B cell (primary cell): ENCODE data around the gene CDK6. TPM values are rescaled to one million over a fixed set of nuclear protein-coding genes. Genes with fewer than 3 reads are reported as not detected.

Experiments used
- ATAC-seq: fragments of 200-7000 bp; cut with Tn5 transposase; one replicate; pipeline ENCODE4 v1.10.0; 2021; ENCODE audit warnings: low read depth, mild to moderate bottlenecking, moderate number of reproducible peaks, moderate library complexity
- CTCF ChIA-PET: fragments of 350-600 bp; sonication (Branson Sonifier 250); formaldehyde crosslinking; loops from one replicate; lab custom pipeline; 2021; ENCODE audit warnings: antibody characterized with exemption, inconsistent platforms; lab: Charles Lee
- POLR2A ChIA-PET: fragments of 350-600 bp; sonication (Branson Sonifier 250); formaldehyde crosslinking; loops from one replicate; lab custom pipeline; 2021; ENCODE audit warnings: antibody characterized with exemption; lab: Charles Lee
- DNase-seq: peaks from one replicate; pipeline ENCODE4 v3.0.0; 2013
- H2AFZ ChIP-seq: 2 replicates; pipeline ENCODE4 v1.6.1; 2012; ENCODE audit warnings: mild to moderate bottlenecking, low read depth, low read length; ENCODE audit not compliant: insufficient read depth, poor library complexity, severe bottlenecking
- H3K27ac ChIP-seq, 2 donors: 1 replicate in 1 of 2; 2 replicates in 1 of 2; pipeline ENCODE4 v1.5.1; 2012 to 2013; ENCODE audit warnings: low read length in 2 of 2, mild to moderate bottlenecking in 2 of 2, moderate library complexity in 1 of 2
- H3K27me3 ChIP-seq, 4 experiments: fragments of 200-600 bp in 1 of 4; sonication (generic) in 1 of 4; replicated peaks in 1 of 4; 1 replicate in 2 of 4; 2 replicates in 2 of 4; pipeline versions ENCODE4 v1.6.1 to v1.7.0; 2013 to 2016; ENCODE audit warnings: low read length in 3 of 4, mild to moderate bottlenecking in 2 of 4, mixed read lengths in 1 of 4, moderate library complexity in 1 of 4; ENCODE audit not compliant: insufficient read depth in 4 of 4, control insufficient read depth in 3 of 4; ENCODE audit errors: control extremely low read depth in 1 of 4
- H3K36me3 ChIP-seq, 2 experiments: replicated peaks in 1 of 2; 1 replicate in 1 of 2; 2 replicates in 1 of 2; pipeline versions ENCODE4 v1.6.1 to v1.7.1; 2013; ENCODE audit warnings: low read length in 1 of 2; ENCODE audit not compliant: insufficient read depth in 2 of 2, control insufficient read depth in 1 of 2; ENCODE audit errors: control extremely low read depth in 1 of 2, extremely low read depth in 1 of 2
- H3K4me1 ChIP-seq, 2 donors: fragments of 200-600 bp in 1 of 2; sonication (generic) in 1 of 2; 1 replicate in 1 of 2; 2 replicates in 1 of 2; pipeline versions ENCODE4 v1.5.1 to v1.6.1; 2013 to 2017; ENCODE audit warnings: low read length in 2 of 2; ENCODE audit not compliant: control insufficient read depth in 2 of 2, insufficient read depth in 2 of 2
- H3K4me2 ChIP-seq: replicated peaks from 2 replicates; pipeline ENCODE3; 2012; ENCODE audit warnings: mild to moderate bottlenecking, low read depth, low read length; ENCODE audit not compliant: poor library complexity, severe bottlenecking
- H3K4me3 ChIP-seq, 5 experiments: fragments of 200-600 bp in 1 of 5; sonication (generic) in 1 of 5; 1 replicate in 3 of 5; 2 replicates in 2 of 5; pipeline versions ENCODE4 v1.5.1 to v1.7.0; 2011 to 2016; ENCODE audit warnings: low read length in 4 of 5, mild to moderate bottlenecking in 4 of 5, low read depth in 2 of 5, control low read depth in 1 of 5, moderate library complexity in 1 of 5; ENCODE audit not compliant: insufficient read depth in 1 of 5; ENCODE audit errors: control extremely low read depth in 1 of 5, extremely low read depth in 1 of 5
- H3K79me2 ChIP-seq: fragments of 200-600 bp; sonication (generic); one replicate; pipeline ENCODE4 v1.6.0; 2016; ENCODE audit warnings: low read length; ENCODE audit not compliant: control insufficient read depth, insufficient read depth
- H3K9ac ChIP-seq: fragments of 200-600 bp; sonication (generic); 2 replicates; pipeline ENCODE4 v1.6.1; 2017; ENCODE audit warnings: mild to moderate bottlenecking, low read length, moderate library complexity
- H3K9me3 ChIP-seq, 3 donors: one replicate each; pipeline versions ENCODE4 v1.6.1 to v1.7.1; 2013; ENCODE audit warnings: low read length in 2 of 3; ENCODE audit not compliant: control insufficient read depth in 2 of 3, insufficient read depth in 1 of 3; ENCODE audit errors: control extremely low read depth in 1 of 3
- H4K20me1 ChIP-seq: 2 replicates; pipeline ENCODE4 v1.6.0; 2012; ENCODE audit warnings: mild to moderate bottlenecking, low read length; ENCODE audit not compliant: insufficient read depth, control insufficient read depth, poor library complexity, severe bottlenecking
- H3K27ac Mint-ChIP-seq: one replicate; pipeline ENCODE4 v1.8.0; 2021; ENCODE audit warnings: mixed read lengths
- H3K27me3 Mint-ChIP-seq: one replicate; pipeline ENCODE4 v1.8.0; 2021; ENCODE audit warnings: mixed read lengths
- H3K4me1 Mint-ChIP-seq: one replicate; pipeline ENCODE4 v1.8.0; 2021; ENCODE audit warnings: mixed read lengths
- H3K4me3 Mint-ChIP-seq: one replicate; pipeline ENCODE4 v1.8.0; 2021; ENCODE audit warnings: mixed read lengths
- H3K9me3 Mint-ChIP-seq: one replicate; pipeline ENCODE4 v1.8.0; 2022; ENCODE audit warnings: mixed read lengths; ENCODE audit not compliant: insufficient read depth
- CTCF ChIP-seq: fragments of 200-600 bp; IDR thresholded peaks from one replicate; pipeline ENCODE4 v1.8.0; 2022; ENCODE audit warnings: antibody characterized with exemption, mild to moderate bottlenecking
- EZH2 ChIP-seq: IDR thresholded peaks from 2 replicates; pipeline ENCODE4 v1.6.1; 2012; ENCODE audit warnings: borderline replicate concordance, low read depth, mild to moderate bottlenecking, moderate library complexity, low read length; ENCODE audit not compliant: insufficient read depth, poor library complexity, severe bottlenecking
- WGBS: methylation state at CpG from one replicate; pipeline ENCODE4 v1.1.5; 2013; ENCODE audit warnings: missing lambda C conversion rate; ENCODE audit not compliant: insufficient coverage; 5-methylcytosine and 5-hydroxymethylcytosine counted together
- intact Hi-C: fragments of 100-400 bp; cut with micrococcal nuclease; formaldehyde crosslinking; loops from one replicate; pipeline ENCODE4 v1.10.0; 2022
- polyA plus RNA-seq: library from polyadenylated mRNA; depleted of rRNA; stranded (reverse); fragments of >200 nt; gene quantifications from 2 replicates; pipeline ENCODE4 v1.2.3, GENCODE V29; 2012
- total RNA-seq, 2 donors: library from RNA; stranded (reverse); fragments of 120-200 nt in 1 of 2; gene quantifications; 1 replicate in 1 of 2; 2 replicates in 1 of 2; pipeline versions ENCODE4 v1.2.3 to v1.2.4, GENCODE V29; 2013 to 2022

CDK6 gene
- total and polyA plus RNA-seq, 2 donors (not counting 1 experiment from before 2014, with no cell fraction given) = 3.0 to 14.6 TPM

GRCh38 chr7:92717623-92717992 is 118.8 kb downstream of the CDK6 start:
- Histone ChIP-seq H3K4me2 (peak overlapping the region; percentile 75), H2AFZ (peak overlapping the region; percentile 82), H4K20me1 (no peaks in the 10 kb centered on the region), H3K9ac (peak overlapping the region; percentile 71), H3K4me3 (peak overlapping the region; percentile 36 to 67 (median 54)), H3K36me3 (peaks cover 0 to 3% of the 10 kb centered on the region in 2 experiments), H3K27ac (peak overlapping the region in 1 of 2 donors; percentile 66), H3K9me3 (no peaks in the 10 kb centered on the region), H3K79me2 (no peaks in the 10 kb centered on the region), H3K4me1 (peaks cover 13 to 16% of the 10 kb centered on the region in 2 donors), H3K27me3 (no peaks in the 10 kb centered on the region)
- peak overlapping the region; percentile 94 for H3K4me3 Mint-ChIP-seq
- H3K27ac Mint-ChIP-seq = peak overlapping the region; percentile 92
- no peak for DNase-seq
- WGBS = 78% methylated on average over 3 of the region's 7 CpGs
- H3K27me3 Mint-ChIP-seq = no peaks in the 10 kb centered on the region
- ChIA-PET POLR2A (no interaction called here), CTCF (interaction anchor here (1.0 to 1.5 kb wide), 2 partner anchors 22 to 26 kb away, joined by 3 read pairs; no protein-coding TSS in a partner anchor)
- ATAC-seq = peak; percentile 18
- TF ChIP-seq CTCF = no peak
- TF ChIP-seq EZH2 = no peak
- intact Hi-C loops = no loop called here
- peaks cover 2% of the 10 kb centered on the region for H3K9me3 Mint-ChIP-seq
- peaks cover 26% of the 10 kb centered on the region for H3K4me1 Mint-ChIP-seq

GRCh38 chr7:92716825-92717580 is 119.4 kb downstream of the CDK6 start:
- Histone ChIP-seq H3K27ac (no peak overlapping the region), H3K4me1 (peaks cover 13 to 16% of the 10 kb centered on the region in 2 donors), H3K27me3 (no peaks in the 10 kb centered on the region), H3K36me3 (peaks cover 0 to 2% of the 10 kb centered on the region in 2 experiments), H3K4me3 (no peak overlapping the region), H3K79me2 (no peaks in the 10 kb centered on the region), H2AFZ (peak overlapping the region; percentile 82), H4K20me1 (no peaks in the 10 kb centered on the region), H3K9ac (no peak overlapping the region), H3K9me3 (no peaks in the 10 kb centered on the region), H3K4me2 (peak overlapping the region; percentile 75)
- intact Hi-C loops = no loop called here
- peak overlapping the region; percentile 94 for H3K4me3 Mint-ChIP-seq
- H3K27me3 Mint-ChIP-seq = no peaks in the 10 kb centered on the region
- DNase-seq = no peak
- ChIA-PET POLR2A (no interaction called here), CTCF (interaction anchor here (1.0 to 1.5 kb wide), 3 partner anchors 21 to 95 kb away, joined by 3 read pairs; no protein-coding TSS in a partner anchor)
- H3K27ac Mint-ChIP-seq = no peak overlapping the region
- peaks cover 26% of the 10 kb centered on the region for H3K4me1 Mint-ChIP-seq
- no peak for ATAC-seq
- 96% methylated on average over 4 of the region's 4 CpGs for WGBS
- peaks cover 2% of the 10 kb centered on the region for H3K9me3 Mint-ChIP-seq
- TF ChIP-seq EZH2 (no peak), CTCF (no peak)
